Spleen (tissue), 11 donors: ENCODE results near the gene THAP7. TPM values are rescaled to one million over a fixed set of nuclear protein-coding genes. Genes with fewer than 3 reads are reported as not detected.
A peak's percentile ranks its signal among the peaks of the same experiment; 100 is the strongest.

Source experiments
- DNase-seq: peaks from one replicate; pipeline ENCODE4 v3.0.0-alpha.2; 2020
- H3K27ac ChIP-seq, 8 donors: fragments of 200-600 bp; sonication (generic) in 7 of 8; 1 replicate in 4 of 8; 2 replicates in 4 of 8; pipeline versions ENCODE4 v1.5.0 to v1.8.0; 2016 to 2021; ENCODE audit warnings: inconsistent platforms in 4 of 8, mild to moderate bottlenecking in 4 of 8, moderate library complexity in 1 of 8
- H3K27me3 ChIP-seq, 7 donors: fragments of 200-600 bp; sonication (generic) in 6 of 7; replicated peaks in 1 of 7; 1 replicate in 4 of 7; 2 replicates in 3 of 7; pipeline versions ENCODE4 v1.5.0 to v1.8.0; 2016 to 2021; ENCODE audit warnings: inconsistent platforms in 3 of 7, mild to moderate bottlenecking in 1 of 7
- H3K36me3 ChIP-seq, 6 donors: fragments of 200-600 bp; sonication (generic) in 5 of 6; 1 replicate in 4 of 6; 2 replicates in 2 of 6; pipeline versions ENCODE4 v1.5.0 to v1.8.0; 2016 to 2021; ENCODE audit warnings: inconsistent platforms in 2 of 6
- H3K4me1 ChIP-seq, 6 donors: fragments of 200-600 bp; sonication (generic) in 5 of 6; 1 replicate in 3 of 6; 2 replicates in 3 of 6; pipeline versions ENCODE4 v1.5.0 to v1.8.0; 2016 to 2021; ENCODE audit warnings: inconsistent platforms in 3 of 6
- H3K4me3 ChIP-seq, 8 donors: fragments of 200-600 bp; sonication (generic) in 7 of 8; 1 replicate in 4 of 8; 2 replicates in 4 of 8; pipeline versions ENCODE4 v1.5.0 to v1.8.0; 2016 to 2021; ENCODE audit warnings: inconsistent platforms in 4 of 8, mild to moderate bottlenecking in 4 of 8, moderate library complexity in 2 of 8
- H3K9me3 ChIP-seq, 8 donors: fragments of 200-600 bp; sonication (generic) in 7 of 8; 1 replicate in 4 of 8; 2 replicates in 4 of 8; pipeline versions ENCODE4 v1.5.0 to v1.8.0; 2016 to 2021; ENCODE audit warnings: inconsistent platforms in 4 of 8
- POLR2A ChIP-seq, 3 donors: fragments of 450-650 bp; IDR thresholded peaks; one replicate each; pipeline ENCODE4 v1.5.1; 2017; ENCODE audit warnings: antibody characterized with exemption in 3 of 3, mild to moderate bottlenecking in 1 of 3
- POLR2AphosphoS5 ChIP-seq, 3 donors: sonication (generic); formaldehyde crosslinking; IDR thresholded peaks; one replicate each; pipeline ENCODE4 v1.5.1; 2017; ENCODE audit warnings: antibody characterized with exemption in 3 of 3
- WGBS, 5 donors: extraction: QIAGEN DNeasy Blood & Tissue Kit in 3 of 5; methylation state at CpG; one replicate each; pipeline versions ENCODE4 v1.1.5 to v1.1.7; 2013 to 2018; 5-methylcytosine and 5-hydroxymethylcytosine counted together
- intact Hi-C: fragments of 100-400 bp; cut with DNase I; formaldehyde crosslinking; loops from one replicate; pipeline ENCODE4 v1.15.0; 2023; ENCODE audit warnings: low total_unique reads
- polyA plus RNA-seq, 3 donors: library from polyadenylated mRNA; stranded (reverse); fragments of 200-250 nt; gene quantifications; one replicate each; pipeline ENCODE4 v1.2.1, GENCODE V29; 2013
- total RNA-seq, 7 donors: library from RNA; depleted of rRNA in 3 of 7; stranded (reverse); fragments of >200 nt in 3 of 7; fragmentation: NEBNext Ultra II Directional in 4 of 7; extraction: Animal tissue kit (Norgen Biotek cat#: 25700) in 4 of 7; gene quantifications; one replicate each; pipeline versions ENCODE4 v1.1.0 to v1.2.1, GENCODE V29; 2016 to 2021
- TF ChIP-seq, protein P1 (sequence below), 11 experiments: fragments of 200-600 bp in 7 of 11; fragments of 450-650 bp in 4 of 11; sonication (generic) in 4 of 11; IDR thresholded peaks in 8 of 11; conservative IDR thresholded peaks in 3 of 11; 1 replicate in 7 of 11; 2 replicates in 4 of 11; pipeline versions ENCODE4 v1.4.0 to v1.8.0; 2016 to 2021; ENCODE audit warnings: antibody characterized with exemption in 11 of 11, inconsistent platforms in 4 of 11, mild to moderate bottlenecking in 1 of 11
- donor health status: healthy with polysubstance abuse.
- donor health status: DM: no; HTN: no; CAD: no; lungs with moderate emphysema.
- donor health status: DM: no; HTN: no; CAD: no.
- donor health status: Bipolar disorder and iron deficiency.
- donor health status: healthy.
- donor health status: DM: no; HTN: no; CAD: no.
- donor health status: DM: yes; HTN: yes; CAD: no.

The THAP7 gene
- total and polyA plus RNA-seq, 10 donors: 16.7 to 53.3 (median 29.6) TPM

GRCh38 chr22:21016644-21017420 lies 14.9 kb upstream of the THAP7 start:
- peak; percentile 56 for DNase-seq
- TF ChIP-seq, protein P1, sequence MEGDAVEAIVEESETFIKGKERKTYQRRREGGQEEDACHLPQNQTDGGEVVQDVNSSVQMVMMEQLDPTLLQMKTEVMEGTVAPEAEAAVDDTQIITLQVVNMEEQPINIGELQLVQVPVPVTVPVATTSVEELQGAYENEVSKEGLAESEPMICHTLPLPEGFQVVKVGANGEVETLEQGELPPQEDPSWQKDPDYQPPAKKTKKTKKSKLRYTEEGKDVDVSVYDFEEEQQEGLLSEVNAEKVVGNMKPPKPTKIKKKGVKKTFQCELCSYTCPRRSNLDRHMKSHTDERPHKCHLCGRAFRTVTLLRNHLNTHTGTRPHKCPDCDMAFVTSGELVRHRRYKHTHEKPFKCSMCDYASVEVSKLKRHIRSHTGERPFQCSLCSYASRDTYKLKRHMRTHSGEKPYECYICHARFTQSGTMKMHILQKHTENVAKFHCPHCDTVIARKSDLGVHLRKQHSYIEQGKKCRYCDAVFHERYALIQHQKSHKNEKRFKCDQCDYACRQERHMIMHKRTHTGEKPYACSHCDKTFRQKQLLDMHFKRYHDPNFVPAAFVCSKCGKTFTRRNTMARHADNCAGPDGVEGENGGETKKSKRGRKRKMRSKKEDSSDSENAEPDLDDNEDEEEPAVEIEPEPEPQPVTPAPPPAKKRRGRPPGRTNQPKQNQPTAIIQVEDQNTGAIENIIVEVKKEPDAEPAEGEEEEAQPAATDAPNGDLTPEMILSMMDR (IDR thresholded peaks at IDR 0.05 in 8 of 11, conservative IDR thresholded peaks at IDR 0.05 in 3 of 11): no peak
- TF ChIP-seq POLR2AphosphoS5 (IDR thresholded peaks at IDR 0.05): no peak
- no peak for TF ChIP-seq POLR2A (IDR thresholded peaks at IDR 0.05)
- no peaks in the 10 kb centered on the region for H3K9me3 ChIP-seq
- H3K4me3 ChIP-seq: no peak overlapping the region
- H3K27me3 ChIP-seq: peaks cover 0 to 12% (median 0%) of the 10 kb centered on the region in 7 donors
- H3K4me1 ChIP-seq: peaks cover 13 to 37% (median 25%) of the 10 kb centered on the region in 6 donors
- H3K27ac ChIP-seq: peak overlapping the region in 2 of 8 donors; percentile 3 to 37
- no peaks in the 10 kb centered on the region for H3K36me3 ChIP-seq
- intact Hi-C loops: loop anchor here (10.0 kb wide), 1 partner anchor 52 kb away; the partner anchor contains the start of gene AIFM3
- WGBS, 5 donors: 82 to 86% (median 83%) methylated on average over 12 to 13 of the region's 13 CpGs

DNA sequence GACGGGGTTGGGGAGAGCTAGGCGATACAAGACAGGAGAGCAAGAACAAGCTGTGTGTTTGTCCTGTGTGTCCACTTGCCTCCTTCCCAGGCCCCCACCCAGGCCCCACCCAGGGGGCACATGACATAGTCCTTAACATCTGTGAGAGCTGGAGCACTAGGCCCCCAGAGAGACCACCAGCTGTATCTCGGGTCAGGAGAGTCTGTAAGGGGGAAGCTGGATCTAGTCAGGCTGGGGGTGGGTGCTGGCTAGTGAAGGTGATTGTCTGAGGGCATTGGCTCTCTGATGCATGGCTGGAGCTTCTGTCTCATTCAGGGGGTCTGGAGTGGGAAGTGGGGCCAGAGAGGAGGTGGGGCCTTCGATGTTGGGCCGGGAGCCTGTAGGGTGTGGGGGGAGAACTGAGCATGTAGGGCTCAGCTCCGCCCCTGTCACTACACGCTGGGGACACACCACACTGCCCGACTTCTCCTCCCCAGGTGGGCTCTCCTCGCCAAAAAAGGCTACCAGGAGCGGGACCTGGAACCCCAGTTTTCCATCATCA lies 13.6 kb upstream of the THAP7 start:
- Histone ChIP-seq H3K4me3 (peak overlapping the region in 4 of 8 donors; percentile 15 to 74 (median 50)), H3K9me3 (no peaks in the 10 kb centered on the region), H3K27me3 (peaks cover 0 to 12% (median 0%) of the 10 kb centered on the region in 7 donors), H3K36me3 (no peaks in the 10 kb centered on the region), H3K27ac (peak overlapping the region in 7 of 8 donors; percentile 29 to 85 (median 80)), H3K4me1 (peaks cover 13 to 37% (median 25%) of the 10 kb centered on the region in 6 donors)
- peak; percentile 61 for DNase-seq
- intact Hi-C loops: loop anchor here (10.0 kb wide), 1 partner anchor 51 kb away; the partner anchor contains the start of gene AIFM3
- 59 to 73% (median 69%) methylated on average over 10 of the region's 10 CpGs for WGBS, 5 donors
- TF ChIP-seq, protein P1 (IDR thresholded peaks at IDR 0.05 in 8 of 11, conservative IDR thresholded peaks at IDR 0.05 in 3 of 11): no peak
- TF ChIP-seq POLR2A (IDR thresholded peaks at IDR 0.05): no peak
- TF ChIP-seq POLR2AphosphoS5 (IDR thresholded peaks at IDR 0.05): no peak

GRCh38 chr22:21014726-21015465 lies 13.0 kb upstream of the THAP7 start, which contains the start of gene P2RX6:
Gene P2RX6, plus strand, starts transcription at chr22:21015165. Its CDS starts 10 bp downstream, at chr22:21015175.
- Histone ChIP-seq H3K9me3 (no peaks in the 10 kb centered on the region), H3K4me1 (peaks cover 13 to 37% (median 25%) of the 10 kb centered on the region in 6 donors), H3K4me3 (peak within 1 kb of the TSS; percentile 32 to 74 (median 48)), H3K27me3 (peaks cover 0 to 12% (median 0%) of the 10 kb centered on the region in 7 donors), H3K36me3 (no peaks in the 10 kb centered on the region), H3K27ac (peak within 1 kb of the TSS; percentile 39 to 85 (median 78))
- peak; percentile 84 for DNase-seq
- peak; percentile 62 to 74 (median 68) for TF ChIP-seq POLR2AphosphoS5 (IDR thresholded peaks at IDR 0.05)
- TF ChIP-seq, protein P1 (IDR thresholded peaks at IDR 0.05 in 8 of 11, conservative IDR thresholded peaks at IDR 0.05 in 3 of 11): no peak
- intact Hi-C loops: loop anchor here (10.0 kb wide), 1 partner anchor 50 kb away; the partner anchor contains the start of gene AIFM3
- WGBS, 5 donors: 29 to 55% (median 32%) methylated on average over 12 of the region's 12 CpGs
